Activated CD4-positive, CD25-positive, alpha-beta regulatory T cell treated with anti-CD3 and anti-CD28 coated beads, Interleukin-2, amount 50 U/mL, for 72 hours (primary cell): Measurements from ENCODE around the gene EIF3D.

Experiments
- DNase-seq: peaks from one replicate; pipeline ENCODE4 v3.0.0; 2021

Gene EIF3D, protein sequence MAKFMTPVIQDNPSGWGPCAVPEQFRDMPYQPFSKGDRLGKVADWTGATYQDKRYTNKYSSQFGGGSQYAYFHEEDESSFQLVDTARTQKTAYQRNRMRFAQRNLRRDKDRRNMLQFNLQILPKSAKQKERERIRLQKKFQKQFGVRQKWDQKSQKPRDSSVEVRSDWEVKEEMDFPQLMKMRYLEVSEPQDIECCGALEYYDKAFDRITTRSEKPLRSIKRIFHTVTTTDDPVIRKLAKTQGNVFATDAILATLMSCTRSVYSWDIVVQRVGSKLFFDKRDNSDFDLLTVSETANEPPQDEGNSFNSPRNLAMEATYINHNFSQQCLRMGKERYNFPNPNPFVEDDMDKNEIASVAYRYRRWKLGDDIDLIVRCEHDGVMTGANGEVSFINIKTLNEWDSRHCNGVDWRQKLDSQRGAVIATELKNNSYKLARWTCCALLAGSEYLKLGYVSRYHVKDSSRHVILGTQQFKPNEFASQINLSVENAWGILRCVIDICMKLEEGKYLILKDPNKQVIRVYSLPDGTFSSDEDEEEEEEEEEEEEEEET

DNA sequence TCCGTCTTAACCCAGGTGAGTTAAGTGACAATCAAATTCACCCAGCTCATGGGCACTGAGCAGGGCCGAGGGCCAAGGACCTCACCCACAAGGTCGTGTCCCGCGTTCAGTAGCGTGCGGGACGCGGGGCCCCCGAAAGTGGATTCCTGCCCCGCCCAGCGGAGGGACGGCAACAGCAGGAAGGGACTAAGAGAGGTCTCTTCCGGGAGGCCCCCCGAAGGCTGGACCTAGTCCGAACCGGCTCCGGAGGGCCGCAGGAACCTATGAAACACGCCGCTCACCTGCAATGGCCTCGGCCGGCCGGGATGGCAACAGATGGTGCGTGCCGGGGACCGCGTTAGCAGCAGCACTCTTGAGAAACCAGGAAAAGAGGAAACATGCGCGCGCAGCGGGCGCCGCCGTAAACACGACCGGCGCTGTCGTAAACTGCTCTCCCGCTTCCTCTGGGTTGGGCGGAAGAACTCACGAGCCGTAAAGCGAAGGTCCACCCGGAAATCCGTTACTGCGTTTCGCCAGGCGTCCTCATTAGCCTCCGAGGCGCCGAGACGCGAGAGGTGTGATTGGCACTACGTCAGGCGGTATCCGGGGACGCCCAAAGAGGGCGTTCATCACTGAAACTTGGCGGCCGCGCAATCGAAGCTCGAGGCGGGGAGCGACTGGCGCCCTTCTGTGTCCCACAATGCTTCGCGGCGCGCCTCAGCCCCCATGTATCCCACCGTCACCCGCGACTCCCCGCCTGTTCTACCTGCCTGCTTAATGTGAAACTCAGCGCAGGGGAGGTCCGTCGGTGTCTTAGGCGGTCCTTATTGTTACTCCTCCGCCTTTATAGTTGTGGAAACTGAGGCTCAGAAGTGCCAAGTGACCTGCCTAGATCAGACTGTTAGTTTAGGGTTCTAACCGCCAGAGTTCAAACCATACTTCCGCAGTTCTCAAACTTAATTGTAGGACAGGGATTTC, at the start of gene EIF3D:
EIF3D (minus strand) TSS at position 372 of the 957 bp plus-strand sequence. CDS start 3,045 bp downstream, outside the sequence.
- DNase-seq: peak; percentile 98

GRCh38 chr22:36578619-36579018, 49.7 kb upstream of the EIF3D start:
- DNase-seq: no peak

DNA sequence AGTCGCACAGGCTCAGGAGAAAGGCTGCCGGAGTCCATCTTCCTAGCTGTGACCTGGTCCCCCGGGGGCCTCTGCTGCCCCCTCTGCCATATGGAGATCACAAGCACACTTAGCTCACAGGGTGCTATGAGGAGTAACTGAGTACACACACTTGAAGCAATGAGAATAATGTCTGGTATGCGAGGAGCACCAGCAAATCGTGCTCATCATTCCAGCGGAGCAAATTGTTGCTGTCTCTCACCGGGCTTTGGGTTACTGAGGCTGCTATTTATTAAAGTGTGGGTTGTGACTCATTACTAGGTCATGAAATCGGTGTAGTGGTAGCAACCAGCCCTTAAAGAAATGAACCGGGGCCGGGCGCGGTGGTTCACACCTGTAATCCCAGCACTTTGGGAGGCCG, 48.1 kb upstream of the EIF3D start:
- DNase-seq: no peak

DNA sequence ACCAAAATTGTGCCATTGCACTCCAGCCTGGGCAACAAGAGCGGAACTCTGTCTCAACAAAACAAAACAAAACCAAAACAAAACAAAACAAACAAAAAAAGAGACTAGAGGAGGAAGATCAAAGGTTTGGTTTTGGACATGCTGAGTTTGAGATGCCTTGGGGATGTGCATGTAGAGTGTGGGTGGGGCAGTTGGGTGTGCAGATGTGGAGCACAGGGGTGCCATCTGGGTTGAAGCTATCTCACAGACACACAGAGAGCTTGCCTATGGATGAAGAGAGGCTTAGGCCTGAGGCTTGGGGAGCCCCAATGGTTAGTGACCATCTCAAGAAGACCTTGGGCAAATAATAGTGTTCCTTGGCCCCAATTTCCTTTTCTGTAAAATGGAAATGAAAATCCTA, 45.8 kb upstream of the EIF3D start:
- DNase-seq: no peak

GRCh38 chr22:36573815-36574363, 44.9 kb upstream of the EIF3D start:
- DNase-seq: no peak

DNA sequence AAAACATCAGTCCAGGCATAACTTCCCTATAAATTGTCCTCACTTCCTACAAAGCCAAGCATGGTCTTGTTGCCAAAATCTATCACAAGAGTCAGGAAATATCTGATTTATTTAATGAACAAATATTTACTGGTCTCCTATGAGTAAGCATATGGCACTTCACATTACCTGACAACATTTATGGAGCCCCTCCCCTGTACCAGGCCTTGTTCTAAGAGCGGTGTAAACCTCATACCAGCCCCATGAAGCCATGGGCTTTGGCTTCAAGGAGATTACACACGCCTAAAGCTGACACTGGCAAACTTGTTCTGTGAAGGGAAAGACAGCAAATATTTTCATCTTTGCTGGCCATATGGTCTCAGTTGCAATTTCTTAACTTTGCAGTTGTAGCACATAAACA, 43.0 kb upstream of the EIF3D start:
- no peak for DNase-seq

GRCh38 chr22:36569999-36570398, 41.0 kb upstream of the EIF3D start:
- no peak for DNase-seq

- DNase-seq: no peak
These were observed 39.9 kb upstream of the EIF3D start for GRCh38 chr22:36568846-36569245.

GRCh38 chr22:36566720-36567119, 37.8 kb upstream of the EIF3D start:
- no peak for DNase-seq

GRCh38 chr22:36565686-36566085, 36.7 kb upstream of the EIF3D start:
- DNase-seq: no peak

GRCh38 chr22:36565159-36565507, 36.2 kb upstream of the EIF3D start:
- no peak for DNase-seq

GRCh38 chr22:36564422-36565158, 35.6 kb upstream of the EIF3D start:
- no peak for DNase-seq

- DNase-seq: no peak
These were observed 34.9 kb upstream of the EIF3D start for GRCh38 chr22:36563898-36564297.

DNA sequence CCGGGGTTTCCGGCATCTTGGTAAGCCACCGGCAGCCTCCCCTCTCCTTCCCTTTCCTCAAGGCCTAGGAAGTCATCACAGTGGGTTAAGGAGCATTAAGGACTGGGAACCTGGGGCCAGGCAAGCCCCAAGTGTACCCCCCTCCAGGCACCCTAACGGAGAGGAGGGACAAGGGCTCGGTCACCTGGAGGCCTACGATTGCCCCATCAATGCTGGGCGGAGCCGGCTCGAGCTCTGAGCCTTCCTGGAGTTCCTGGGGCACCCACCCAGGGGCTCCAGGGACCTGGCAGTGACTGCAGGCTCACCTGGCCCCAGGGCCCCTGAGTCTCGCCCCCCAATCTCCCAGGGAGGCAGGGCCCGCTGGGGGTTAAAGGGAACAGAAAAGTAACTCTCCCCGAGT, 34.5 kb upstream of the EIF3D start:
- DNase-seq: no peak

DNA sequence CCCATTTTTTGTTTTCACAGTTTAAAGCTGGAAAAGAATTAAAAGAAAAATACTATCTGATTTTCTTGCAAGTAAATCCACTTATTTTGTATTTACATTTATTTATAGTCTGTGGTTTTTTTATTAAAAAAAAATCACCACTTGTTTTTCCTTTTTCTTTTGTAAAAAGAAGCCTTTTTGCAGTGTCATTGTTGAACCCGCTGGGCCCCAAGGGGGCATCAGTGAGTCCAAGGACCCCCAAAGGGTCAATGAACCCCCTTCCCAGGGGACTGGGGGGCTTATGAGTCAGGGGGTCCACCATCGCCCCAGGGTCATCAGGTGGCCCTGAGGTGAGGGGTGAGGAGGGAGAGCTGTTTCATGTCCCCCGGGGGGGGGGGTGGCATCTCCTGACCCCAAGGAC, 34.0 kb upstream of the EIF3D start:
- no peak for DNase-seq

DNA sequence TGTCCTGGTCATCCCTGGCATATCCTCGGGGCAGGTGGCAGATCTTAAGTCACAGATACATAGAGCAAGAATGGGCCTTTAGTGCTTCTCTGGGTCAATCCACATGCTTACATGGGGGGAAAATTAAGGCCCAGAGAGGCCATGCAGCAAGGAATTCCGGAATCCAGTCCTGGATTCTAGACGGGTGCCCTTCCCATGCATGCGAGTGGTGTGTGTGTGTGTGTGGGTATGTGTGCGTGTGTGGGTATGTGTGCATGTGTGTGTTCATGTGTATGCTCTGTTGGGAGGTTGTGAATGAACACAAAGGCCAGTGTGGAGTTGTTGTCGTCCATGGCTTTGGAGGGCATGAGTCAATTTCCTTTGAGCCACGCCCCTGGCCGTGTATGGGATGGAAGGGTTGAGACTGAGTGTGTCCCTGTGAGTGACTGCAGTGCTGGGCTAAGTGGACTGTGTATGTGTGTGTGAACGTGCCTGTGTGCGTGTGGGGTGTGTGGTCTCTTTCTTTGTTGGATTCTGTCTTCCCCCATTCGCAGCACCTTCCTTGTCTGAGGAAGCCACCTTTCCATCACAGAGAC, 33.4 kb upstream of the EIF3D start:
- no peak for DNase-seq

DNA sequence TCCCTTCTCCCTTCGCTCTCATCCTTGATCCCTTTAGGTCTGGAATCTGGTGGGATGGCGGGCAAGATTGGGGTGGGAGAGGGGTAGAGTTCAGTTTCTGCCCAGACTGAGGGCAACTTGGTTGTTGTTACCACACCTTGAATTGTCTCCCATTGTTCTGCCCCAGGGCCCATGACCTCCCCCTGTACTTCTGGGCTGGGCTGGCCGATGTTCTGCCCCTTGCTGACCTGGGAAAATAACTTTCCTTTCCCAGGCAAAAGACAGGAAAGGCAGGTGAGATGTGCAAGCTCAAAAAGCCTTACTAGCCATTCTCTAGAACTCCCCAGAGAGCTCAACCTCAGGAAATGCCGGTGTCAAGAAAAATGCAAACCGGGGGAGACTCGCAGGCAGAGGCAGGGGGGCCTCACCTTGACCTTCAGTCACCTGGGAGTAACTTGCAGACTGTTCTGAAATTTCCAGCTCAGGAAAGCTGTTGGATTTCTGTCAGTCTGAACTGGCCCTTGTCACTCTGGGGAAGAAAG, 32.4 kb upstream of the EIF3D start:
- no peak for DNase-seq

DNA sequence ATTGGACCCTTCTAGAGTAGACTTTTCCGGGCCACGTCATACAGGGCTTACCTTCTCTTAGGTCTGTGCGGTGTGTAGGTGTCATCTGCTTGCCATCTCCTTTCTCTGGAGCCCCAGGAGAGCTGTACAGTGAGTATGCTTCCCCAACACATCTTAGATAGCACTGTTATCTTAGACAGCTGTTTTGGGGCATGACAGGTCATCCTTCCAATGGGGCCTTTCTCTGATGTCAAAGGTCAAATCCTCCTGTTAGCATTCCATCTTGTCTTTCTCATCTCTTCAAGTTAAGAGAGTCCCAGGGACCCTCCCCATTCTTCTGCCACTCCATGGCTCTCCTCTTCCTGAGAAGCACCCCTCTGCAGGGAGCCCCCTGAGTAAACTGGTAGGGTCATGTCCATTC, 31.0 kb upstream of the EIF3D start:
- DNase-seq: no peak

GRCh38 chr22:36554098-36554497, 25.1 kb upstream of the EIF3D start:
- no peak for DNase-seq

DNA sequence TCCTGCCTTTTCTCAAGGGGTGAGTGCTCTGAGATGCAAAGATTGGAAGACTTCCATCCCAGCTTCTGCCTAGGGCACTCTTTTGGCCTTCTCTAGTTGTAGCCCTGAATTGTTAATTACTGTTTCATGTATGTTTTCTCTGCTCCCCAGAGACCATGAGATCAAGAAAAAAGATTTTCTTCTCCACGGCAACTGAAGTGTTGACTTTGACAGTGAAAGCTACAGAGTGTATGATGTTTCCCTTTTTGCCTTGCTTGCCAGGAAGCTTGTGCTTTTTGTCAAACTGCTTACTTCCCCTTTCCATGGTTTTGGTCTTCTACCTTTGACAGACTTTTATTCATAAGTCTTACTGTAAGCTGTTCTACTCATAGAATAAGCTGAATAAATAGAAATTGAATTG, 23.3 kb upstream of the EIF3D start:
- no peak for DNase-seq

DNA sequence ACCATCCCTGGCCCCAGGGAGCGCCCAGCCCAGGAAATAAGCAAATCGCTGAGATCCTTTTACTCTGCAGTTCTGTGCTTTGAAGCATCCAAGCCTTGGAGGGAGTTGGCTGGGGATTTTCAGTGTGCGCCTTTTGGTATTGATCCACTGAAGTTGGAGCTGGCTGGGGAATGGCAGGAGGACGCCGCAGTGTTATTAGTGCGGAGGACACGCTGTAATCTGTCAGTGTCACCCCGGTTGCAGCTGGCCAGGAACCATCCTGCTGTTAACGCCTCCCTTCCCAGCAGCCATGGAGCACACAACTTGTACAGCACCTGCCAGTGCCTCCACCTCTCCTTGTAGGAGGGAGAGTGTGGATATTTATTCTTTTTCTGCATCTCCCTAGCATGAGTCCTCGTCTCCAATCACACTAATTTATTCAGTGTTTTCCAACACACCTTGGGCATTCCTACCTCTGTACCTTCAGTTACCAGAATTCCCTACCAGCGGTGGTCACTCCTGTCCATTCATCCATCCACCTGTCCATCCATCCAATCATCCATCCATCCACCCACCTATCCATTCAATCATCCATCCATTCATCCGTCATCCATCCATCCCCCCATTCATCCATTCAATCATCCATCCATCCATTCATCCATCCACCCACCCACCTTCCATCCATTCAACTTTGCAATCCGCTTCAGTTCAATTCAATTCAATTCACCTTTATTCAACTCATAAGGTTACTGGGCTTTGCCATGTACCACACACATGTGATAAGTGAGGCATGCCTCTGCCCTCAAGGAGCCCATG, 21.9 kb upstream of the EIF3D start:
- DNase-seq: no peak
